ENCODE measurements around the gene ADARB1.

The ADARB1 gene

GRCh38 chr21:45093035-45093532 lies 18.7 kb downstream of the ADARB1 start:
- Histone ChIP-seq H3K4me1 (ENCODE audit: insufficient read depth, poor library complexity, severe bottlenecking) (no peaks in the 10 kb centered on the region), H3K27ac (ENCODE audit: poor library complexity, severe bottlenecking) (no peak overlapping the region), H3K4me3 (ENCODE audit: severe bottlenecking) (no peak overlapping the region), H3K27me3 (ENCODE audit: insufficient read depth, poor library complexity, severe bottlenecking) (no peaks in the 10 kb centered on the region), H3K36me3 (ENCODE audit: low read depth) (no peaks in the 10 kb centered on the region), H3K9me3 (ENCODE audit: severe bottlenecking) (no peaks in the 10 kb centered on the region)
- no peak for TF ChIP-seq CTCF (IDR thresholded peaks at IDR 0.05; ENCODE audit: poor library complexity, severe bottlenecking)
- DNase-seq (ENCODE audit: low spot score) (no peak), ATAC-seq (ENCODE audit: low read depth) (no peak)

- Histone ChIP-seq H3K9me3 (ENCODE audit: severe bottlenecking) (no peaks in the 10 kb centered on the region), H3K4me3 (ENCODE audit: severe bottlenecking) (no peak overlapping the region), H3K36me3 (ENCODE audit: low read depth) (no peaks in the 10 kb centered on the region), H3K4me1 (ENCODE audit: insufficient read depth, poor library complexity, severe bottlenecking) (no peaks in the 10 kb centered on the region), H3K27me3 (ENCODE audit: insufficient read depth, poor library complexity, severe bottlenecking) (no peaks in the 10 kb centered on the region), H3K27ac (ENCODE audit: poor library complexity, severe bottlenecking) (no peak overlapping the region)
- no peak for ATAC-seq (ENCODE audit: low read depth)
- TF ChIP-seq CTCF (IDR thresholded peaks at IDR 0.05; ENCODE audit: poor library complexity, severe bottlenecking), result no peak
- no peak for DNase-seq (ENCODE audit: low spot score)
Measured at GRCh38 chr21:45094412-45094811, 20.0 kb downstream of the ADARB1 start.

GRCh38 chr21:45095505-45095904 lies 21.1 kb downstream of the ADARB1 start:
- Histone ChIP-seq H3K36me3 (ENCODE audit: low read depth) (no peaks in the 10 kb centered on the region), H3K9me3 (ENCODE audit: severe bottlenecking) (no peaks in the 10 kb centered on the region), H3K4me1 (ENCODE audit: insufficient read depth, poor library complexity, severe bottlenecking) (no peaks in the 10 kb centered on the region), H3K4me3 (ENCODE audit: severe bottlenecking) (no peak overlapping the region), H3K27ac (ENCODE audit: poor library complexity, severe bottlenecking) (no peak overlapping the region), H3K27me3 (ENCODE audit: insufficient read depth, poor library complexity, severe bottlenecking) (no peaks in the 10 kb centered on the region)
- no peak for TF ChIP-seq CTCF (IDR thresholded peaks at IDR 0.05; ENCODE audit: poor library complexity, severe bottlenecking)
- no peak for DNase-seq (ENCODE audit: low spot score)
- ATAC-seq (ENCODE audit: low read depth), result no peak

GRCh38 chr21:45096217-45096616 lies 21.8 kb downstream of the ADARB1 start:
- TF ChIP-seq CTCF (IDR thresholded peaks at IDR 0.05; ENCODE audit: poor library complexity, severe bottlenecking), result no peak
- no peak overlapping the region for H3K27ac ChIP-seq (ENCODE audit: poor library complexity, severe bottlenecking)
- no peaks in the 10 kb centered on the region for H3K9me3 ChIP-seq (ENCODE audit: severe bottlenecking)
- H3K36me3 ChIP-seq (ENCODE audit: low read depth), result no peaks in the 10 kb centered on the region
- peaks cover under 1% of the 10 kb centered on the region for H3K4me1 ChIP-seq (ENCODE audit: insufficient read depth, poor library complexity, severe bottlenecking)
- H3K27me3 ChIP-seq (ENCODE audit: insufficient read depth, poor library complexity, severe bottlenecking), result no peaks in the 10 kb centered on the region
- DNase-seq (ENCODE audit: low spot score), result no peak
- H3K4me3 ChIP-seq (ENCODE audit: severe bottlenecking), result no peak overlapping the region
- no peak; the same call in 2 of the 3 replicates for ATAC-seq (ENCODE audit: low read depth)

- no peak for TF ChIP-seq CTCF (IDR thresholded peaks at IDR 0.05; ENCODE audit: poor library complexity, severe bottlenecking)
- DNase-seq (ENCODE audit: low spot score) (no peak), ATAC-seq (ENCODE audit: low read depth) (no peak)
- H3K27ac ChIP-seq (ENCODE audit: poor library complexity, severe bottlenecking), result no peak overlapping the region
- no peak overlapping the region for H3K4me3 ChIP-seq (ENCODE audit: severe bottlenecking)
- no peaks in the 10 kb centered on the region for H3K27me3 ChIP-seq (ENCODE audit: insufficient read depth, poor library complexity, severe bottlenecking)
- peaks cover 17% of the 10 kb centered on the region for H3K4me1 ChIP-seq (ENCODE audit: insufficient read depth, poor library complexity, severe bottlenecking)
- no peaks in the 10 kb centered on the region for H3K9me3 ChIP-seq (ENCODE audit: severe bottlenecking)
- no peaks in the 10 kb centered on the region for H3K36me3 ChIP-seq (ENCODE audit: low read depth)
Measured at GRCh38 chr21:45097827-45098387, 23.5 kb downstream of the ADARB1 start.

Data from RWPE2 (cell line).